ENCODE measurements around the gene SMYD3. TPM values are rescaled to one million over a fixed set of nuclear protein-coding genes. Genes with fewer than 3 reads are reported as not detected.

Gene SMYD3
- total and polyA plus RNA-seq, 9 donors, result 10.8 to 24.0 (median 13.7) TPM

DNA sequence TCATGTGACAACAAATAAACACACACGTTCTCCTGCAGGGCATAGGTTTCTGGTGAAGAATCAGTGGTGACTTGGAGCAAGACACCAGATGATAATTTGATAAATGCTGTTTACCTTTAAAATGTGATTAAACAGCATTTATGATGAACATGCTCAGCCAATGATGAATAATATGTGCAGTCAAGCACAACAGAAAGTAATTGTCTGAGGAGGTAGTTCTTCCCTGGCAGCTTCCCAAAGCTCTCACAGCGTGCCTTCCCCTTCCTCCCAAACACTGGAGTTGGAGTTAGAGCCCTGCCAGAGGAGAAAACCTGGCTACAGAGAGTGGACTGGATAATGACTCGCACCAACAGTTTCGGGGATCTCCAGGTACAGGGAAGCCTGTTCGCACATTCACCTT lies 463.5 kb downstream of the SMYD3 start:
- 61 to 77% (median 63%) methylated on average over 5 of the region's 5 CpGs for whole genome bisulfite sequencing, 3 donors

DNA sequence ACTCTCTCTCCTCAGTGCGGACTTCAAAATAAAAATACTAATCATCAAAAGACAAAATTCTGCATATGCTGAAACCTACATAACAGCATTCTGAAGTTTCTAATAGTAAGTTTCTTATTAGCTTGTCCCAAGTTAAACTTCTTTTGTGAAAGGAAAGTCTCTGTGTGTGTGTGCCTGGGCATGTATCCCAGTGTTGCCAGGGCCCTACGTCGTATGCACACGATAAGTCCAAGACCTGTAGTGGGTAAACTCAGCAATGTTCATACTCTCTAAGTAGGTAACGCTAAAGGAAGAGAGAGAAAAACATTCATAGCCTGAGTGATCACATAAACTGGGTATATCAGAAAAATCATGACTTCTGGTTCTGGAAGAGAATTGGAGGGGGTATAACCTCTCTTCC lies 465.7 kb downstream of the SMYD3 start:
- 76 to 87% (median 78%) methylated on average over 5 of the region's 5 CpGs for WGBS, 3 donors
- intact Hi-C loops (cut with DNase I), result no loop called here
- no peaks in the 10 kb centered on the region for H3K27me3 ChIP-seq
- H3K4me3 ChIP-seq, result no peak overlapping the region
- TF ChIP-seq POLR2A (IDR thresholded peaks at IDR 0.05) (no peak), EP300 (IDR thresholded peaks at IDR 0.05) (no peak)
- TF ChIP-seq, protein P1, sequence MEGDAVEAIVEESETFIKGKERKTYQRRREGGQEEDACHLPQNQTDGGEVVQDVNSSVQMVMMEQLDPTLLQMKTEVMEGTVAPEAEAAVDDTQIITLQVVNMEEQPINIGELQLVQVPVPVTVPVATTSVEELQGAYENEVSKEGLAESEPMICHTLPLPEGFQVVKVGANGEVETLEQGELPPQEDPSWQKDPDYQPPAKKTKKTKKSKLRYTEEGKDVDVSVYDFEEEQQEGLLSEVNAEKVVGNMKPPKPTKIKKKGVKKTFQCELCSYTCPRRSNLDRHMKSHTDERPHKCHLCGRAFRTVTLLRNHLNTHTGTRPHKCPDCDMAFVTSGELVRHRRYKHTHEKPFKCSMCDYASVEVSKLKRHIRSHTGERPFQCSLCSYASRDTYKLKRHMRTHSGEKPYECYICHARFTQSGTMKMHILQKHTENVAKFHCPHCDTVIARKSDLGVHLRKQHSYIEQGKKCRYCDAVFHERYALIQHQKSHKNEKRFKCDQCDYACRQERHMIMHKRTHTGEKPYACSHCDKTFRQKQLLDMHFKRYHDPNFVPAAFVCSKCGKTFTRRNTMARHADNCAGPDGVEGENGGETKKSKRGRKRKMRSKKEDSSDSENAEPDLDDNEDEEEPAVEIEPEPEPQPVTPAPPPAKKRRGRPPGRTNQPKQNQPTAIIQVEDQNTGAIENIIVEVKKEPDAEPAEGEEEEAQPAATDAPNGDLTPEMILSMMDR (IDR thresholded peaks at IDR 0.05), result no peak
- DNase-seq, result no peak
- no peaks in the 10 kb centered on the region for H3K4me1 ChIP-seq (ENCODE audit: insufficient read depth)
- no peaks in the 10 kb centered on the region for H3K9me3 ChIP-seq
- H3K27ac ChIP-seq, result no peak overlapping the region
- no peaks in the 10 kb centered on the region for H3K36me3 ChIP-seq

More for the DNA sequence above, 463.5 kb downstream of the SMYD3 start:
- Histone ChIP-seq H3K4me3 (no peak overlapping the region), H3K27ac (no peak overlapping the region), H3K36me3 (no peaks in the 10 kb centered on the region), H3K9me3 (no peaks in the 10 kb centered on the region), H3K27me3 (no peaks in the 10 kb centered on the region), H3K4me1 (ENCODE audit: insufficient read depth) (no peaks in the 10 kb centered on the region)
- DNase-seq, result no peak
- TF ChIP-seq POLR2A (IDR thresholded peaks at IDR 0.05) (no peak), EP300 (IDR thresholded peaks at IDR 0.05) (no peak)
- TF ChIP-seq, protein P1 (IDR thresholded peaks at IDR 0.05), result no peak
- intact Hi-C loops (cut with DNase I), result no loop called here

DNA sequence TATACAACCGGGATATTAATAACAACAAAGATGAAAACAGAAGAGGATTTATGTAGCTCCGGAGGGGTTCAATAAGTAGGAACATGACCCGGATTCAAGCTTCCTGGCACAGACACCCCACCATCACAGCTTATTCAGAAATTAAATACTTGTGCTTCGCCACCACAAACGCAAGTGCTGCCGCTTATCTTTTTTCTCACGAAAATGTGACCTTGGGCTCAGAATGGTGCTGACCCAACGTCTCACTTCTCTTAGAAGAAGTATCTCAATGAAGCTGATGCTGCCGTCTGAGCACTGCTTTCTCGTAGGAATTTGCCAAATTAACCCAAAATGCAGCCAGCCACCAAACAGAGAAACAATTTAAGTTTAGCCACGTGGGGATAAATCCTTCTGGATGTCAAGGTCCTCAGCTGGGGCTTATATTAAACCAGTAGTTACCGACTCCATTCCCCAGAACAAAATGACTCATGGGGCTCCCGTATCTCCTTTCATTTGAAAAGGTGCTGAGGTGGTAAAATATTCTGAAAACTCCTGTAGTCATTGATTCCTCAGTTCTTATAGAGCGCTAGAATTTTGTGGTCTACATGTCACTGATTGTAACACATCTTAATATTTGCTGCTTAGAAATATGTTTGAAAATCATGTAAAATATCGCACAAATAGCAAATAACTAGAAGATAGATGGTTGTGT lies 466.7 kb downstream of the SMYD3 start:
- WGBS, 3 donors, result 30 to 67% (median 64%) methylated on average over 15 of the region's 15 CpGs
- Histone ChIP-seq H3K27me3 (no peaks in the 10 kb centered on the region), H3K4me1 (ENCODE audit: insufficient read depth) (no peaks in the 10 kb centered on the region), H3K36me3 (no peaks in the 10 kb centered on the region), H3K27ac (no peak overlapping the region), H3K9me3 (no peaks in the 10 kb centered on the region), H3K4me3 (no peak overlapping the region)
- no peak for DNase-seq
- TF ChIP-seq EP300 (IDR thresholded peaks at IDR 0.05) (no peak), POLR2A (IDR thresholded peaks at IDR 0.05) (no peak)
- TF ChIP-seq, protein P1 (IDR thresholded peaks at IDR 0.05), result no peak
- intact Hi-C loops (cut with DNase I), result no loop called here

DNA sequence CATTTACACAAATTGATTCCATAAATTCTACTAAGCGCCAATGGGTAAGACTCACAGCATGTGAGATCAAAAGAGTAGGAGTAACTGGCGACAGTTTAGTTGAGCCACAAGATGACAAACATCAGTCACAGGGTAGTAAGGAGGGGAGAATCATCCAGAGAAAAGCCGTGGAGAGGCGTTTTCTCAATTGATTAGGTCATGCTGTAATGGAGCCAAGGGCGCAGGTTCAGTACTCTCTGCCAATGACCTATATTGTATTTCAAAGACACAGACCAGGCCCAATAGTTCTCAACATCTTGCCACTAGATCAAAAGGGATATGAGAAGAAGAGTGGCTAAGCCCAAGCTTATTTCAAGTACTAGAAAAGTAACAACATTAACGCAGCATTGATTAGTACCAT lies 467.5 kb downstream of the SMYD3 start:
- no peaks in the 10 kb centered on the region for H3K36me3 ChIP-seq
- H3K4me1 ChIP-seq (ENCODE audit: insufficient read depth), result no peaks in the 10 kb centered on the region
- no peak for DNase-seq
- no peaks in the 10 kb centered on the region for H3K9me3 ChIP-seq
- H3K27ac ChIP-seq, result no peak overlapping the region
- no peak overlapping the region for H3K4me3 ChIP-seq
- no peaks in the 10 kb centered on the region for H3K27me3 ChIP-seq
- TF ChIP-seq POLR2A (IDR thresholded peaks at IDR 0.05) (no peak), EP300 (IDR thresholded peaks at IDR 0.05) (no peak)
- TF ChIP-seq, protein P1 (IDR thresholded peaks at IDR 0.05), result no peak
- intact Hi-C loops (cut with DNase I), result no loop called here
- 92 to 94% (median 92%) methylated on average over 6 of the region's 6 CpGs for WGBS, 3 donors
